Stimulated activated CD8-positive, alpha-beta memory T cell treated with anti-CD3 and anti-CD28 coated beads, Interleukin-12 subunit alpha, Interleukin-12 subunit beta, amount 100 ng/mL, for 24 hours (primary cell): ENCODE measurements around the gene ZNRD2.

Source experiments
- DNase-seq: peaks from one replicate; pipeline ENCODE4 v3.0.0-alpha.2; 2020; ENCODE audit errors: extremely low read depth

Gene ZNRD2

DNA sequence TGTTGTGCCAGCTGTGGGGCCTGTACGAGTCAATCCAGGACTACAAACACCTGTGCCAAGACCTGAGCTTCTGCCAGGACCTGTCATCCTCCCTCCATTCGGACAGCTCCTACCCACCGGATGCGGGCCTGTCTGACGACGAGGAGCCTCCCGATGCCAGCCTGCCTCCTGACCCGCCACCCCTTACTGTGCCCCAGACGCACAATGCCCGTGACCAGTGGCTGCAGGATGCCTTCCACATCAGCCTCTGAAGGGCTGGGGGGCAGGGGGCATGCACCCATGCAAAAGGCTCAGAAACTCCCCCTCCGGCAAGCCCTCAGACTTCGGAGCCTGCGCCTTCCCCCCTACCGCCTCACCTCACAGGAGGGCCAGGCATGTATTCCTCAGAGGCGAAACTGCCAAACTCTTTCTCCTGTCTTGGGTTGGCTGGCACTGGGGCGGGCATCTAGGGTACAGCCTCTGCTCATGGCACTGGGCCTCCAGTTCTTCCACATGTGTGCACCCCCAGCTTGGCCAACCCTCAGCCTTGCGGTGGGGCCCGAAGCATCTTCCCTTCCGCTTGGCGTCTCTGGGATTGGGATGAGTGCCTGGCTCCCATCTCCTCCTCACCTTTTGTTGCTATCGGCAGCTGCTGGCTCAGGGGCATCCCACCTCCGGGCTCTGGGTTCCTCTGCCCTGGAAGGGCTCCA is 3.3 kb downstream of the ZNRD2 start:
- no peak for DNase-seq

DNA sequence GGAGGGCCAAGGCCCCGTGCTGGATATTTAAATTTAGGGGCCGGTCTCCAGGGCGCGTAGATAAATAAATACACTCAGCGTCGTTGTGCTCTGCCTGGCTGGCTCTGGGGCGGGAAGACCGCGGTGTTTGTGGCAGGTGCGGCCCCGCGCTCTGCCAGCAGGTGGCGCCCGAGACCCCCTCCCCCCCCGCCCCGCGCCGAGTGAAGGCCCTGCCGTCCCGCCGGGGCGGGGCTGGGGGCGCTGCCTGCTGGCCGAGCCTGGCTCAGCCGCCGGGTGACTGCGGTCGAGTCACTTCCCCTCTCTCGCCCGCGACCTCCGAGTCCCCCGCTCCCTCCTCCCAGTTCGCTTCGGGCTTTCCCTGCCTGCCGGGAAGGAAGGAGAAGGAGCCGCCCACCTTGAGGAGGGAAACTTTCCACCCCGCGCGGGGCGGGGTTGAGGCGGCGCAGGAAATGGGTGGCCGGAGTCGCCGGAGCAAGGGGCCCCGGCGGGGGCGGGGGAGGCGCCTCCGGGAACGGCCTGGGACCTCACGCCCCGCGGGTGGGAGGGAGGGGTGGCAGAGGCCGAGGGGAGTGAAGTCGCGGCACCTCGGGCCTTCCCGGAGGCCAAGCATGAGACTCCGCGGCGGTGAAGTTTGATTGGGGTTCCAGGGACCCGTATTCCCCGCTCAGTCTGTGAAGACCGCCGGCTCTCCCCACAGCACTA is 4.0 kb downstream of the ZNRD2 start:
- DNase-seq: peak; percentile 76

DNA sequence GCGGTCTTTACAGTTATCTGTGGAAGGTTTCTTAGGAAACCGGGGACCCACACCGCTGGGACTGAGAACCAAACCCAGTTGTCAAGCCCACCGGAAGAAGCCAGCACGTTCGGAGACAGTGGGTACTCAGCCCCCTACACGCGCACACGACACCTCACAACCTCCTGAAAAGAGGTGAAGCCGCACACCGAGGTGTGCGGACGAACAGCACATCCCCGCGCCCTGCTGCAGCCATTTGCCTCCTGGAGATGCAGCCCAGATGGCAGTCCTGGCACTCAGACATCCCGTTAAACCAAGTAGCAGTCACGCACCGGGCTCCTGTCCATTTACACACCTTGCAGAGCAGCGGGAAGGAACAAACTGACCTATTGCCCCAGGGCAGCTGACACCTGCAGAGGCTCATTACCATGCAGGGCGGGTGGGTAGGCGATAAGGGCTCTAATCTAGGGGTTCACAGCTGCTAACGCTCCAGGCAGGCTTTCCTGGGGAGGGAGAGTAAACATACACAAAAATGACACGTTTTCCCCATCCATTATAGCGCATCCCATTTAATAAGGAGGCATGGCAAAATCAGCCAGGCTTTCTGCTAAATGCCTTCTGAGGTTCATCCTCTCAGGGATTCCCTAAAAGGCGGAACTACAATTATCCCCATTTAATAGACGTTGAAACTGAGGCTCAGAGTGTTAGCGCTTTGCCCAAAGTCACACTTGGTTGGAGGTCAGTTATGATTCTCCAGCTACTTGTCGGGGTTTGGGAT is 4.7 kb downstream of the ZNRD2 start:
- no peak for DNase-seq

DNA sequence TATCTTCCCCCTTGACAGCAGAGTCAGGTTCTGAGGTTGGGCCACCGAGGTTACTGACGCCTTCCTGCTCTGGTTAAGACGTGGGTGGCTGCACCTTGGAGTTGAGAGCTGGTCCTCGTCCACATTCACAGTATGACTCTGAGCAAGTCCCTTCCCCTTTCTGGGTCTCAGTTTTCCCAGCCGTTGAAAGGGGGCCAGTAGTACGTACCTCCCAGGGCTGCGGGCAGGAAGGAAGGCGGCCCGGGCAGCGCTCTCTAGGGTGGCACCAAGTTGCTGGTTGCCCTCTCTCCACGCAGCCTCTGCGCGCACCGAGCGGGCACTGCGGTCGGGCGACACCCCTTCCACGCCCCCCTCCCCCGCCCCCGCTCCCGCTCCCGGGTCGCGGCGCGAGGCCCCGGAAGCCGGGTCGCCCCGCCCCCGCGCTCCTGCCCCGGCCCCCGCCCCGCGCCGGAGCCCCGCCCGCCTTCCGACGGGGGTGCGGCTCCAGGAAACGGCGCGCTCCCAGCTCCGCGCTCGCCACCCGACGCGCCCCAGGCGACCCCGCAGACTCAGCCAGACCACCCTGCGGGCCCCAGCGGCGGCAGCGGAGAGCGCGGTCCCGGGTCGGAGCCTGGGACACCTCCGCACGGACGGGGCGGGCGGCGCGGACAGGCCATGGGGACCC is 5.4 kb downstream of the ZNRD2 start, which contains the start of gene EHBP1L1:
Gene EHBP1L1 (plus strand): TSS at position 486 of the 664 bp plus-strand sequence. CDS start 250 bp downstream, outside the sequence.
- no peak for DNase-seq

DNA sequence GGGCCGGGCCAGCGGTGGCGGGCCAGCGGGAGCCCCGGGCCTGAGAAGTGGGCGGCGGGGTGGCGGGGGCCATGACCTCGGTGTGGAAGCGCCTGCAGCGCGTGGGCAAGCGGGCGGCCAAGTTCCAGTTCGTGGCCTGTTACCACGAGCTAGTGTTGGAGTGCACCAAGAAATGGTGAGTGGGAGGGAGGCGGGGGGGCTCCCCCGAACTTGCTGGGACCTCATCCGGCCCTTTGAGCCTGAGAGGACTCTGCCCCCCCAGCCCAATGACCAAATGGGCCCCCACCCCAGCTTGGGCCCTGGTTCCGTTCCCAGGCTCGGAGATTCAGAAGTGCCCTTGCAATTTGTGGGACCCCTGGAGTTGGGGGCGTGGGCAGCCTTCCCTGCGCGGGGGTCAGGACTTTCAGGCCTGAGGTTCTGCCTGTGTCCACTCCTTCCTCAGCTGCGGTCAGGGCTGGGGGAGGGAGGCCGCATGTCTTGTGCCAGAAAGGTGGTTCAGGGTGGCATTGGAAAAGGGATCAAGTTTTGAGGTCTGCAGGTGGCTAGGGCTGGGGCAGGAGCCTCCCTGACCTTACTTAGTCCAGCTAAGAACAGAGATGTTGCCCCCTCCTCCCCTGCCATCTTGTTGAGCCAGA is 6.1 kb downstream of the ZNRD2 start:
- DNase-seq: no peak

DNA sequence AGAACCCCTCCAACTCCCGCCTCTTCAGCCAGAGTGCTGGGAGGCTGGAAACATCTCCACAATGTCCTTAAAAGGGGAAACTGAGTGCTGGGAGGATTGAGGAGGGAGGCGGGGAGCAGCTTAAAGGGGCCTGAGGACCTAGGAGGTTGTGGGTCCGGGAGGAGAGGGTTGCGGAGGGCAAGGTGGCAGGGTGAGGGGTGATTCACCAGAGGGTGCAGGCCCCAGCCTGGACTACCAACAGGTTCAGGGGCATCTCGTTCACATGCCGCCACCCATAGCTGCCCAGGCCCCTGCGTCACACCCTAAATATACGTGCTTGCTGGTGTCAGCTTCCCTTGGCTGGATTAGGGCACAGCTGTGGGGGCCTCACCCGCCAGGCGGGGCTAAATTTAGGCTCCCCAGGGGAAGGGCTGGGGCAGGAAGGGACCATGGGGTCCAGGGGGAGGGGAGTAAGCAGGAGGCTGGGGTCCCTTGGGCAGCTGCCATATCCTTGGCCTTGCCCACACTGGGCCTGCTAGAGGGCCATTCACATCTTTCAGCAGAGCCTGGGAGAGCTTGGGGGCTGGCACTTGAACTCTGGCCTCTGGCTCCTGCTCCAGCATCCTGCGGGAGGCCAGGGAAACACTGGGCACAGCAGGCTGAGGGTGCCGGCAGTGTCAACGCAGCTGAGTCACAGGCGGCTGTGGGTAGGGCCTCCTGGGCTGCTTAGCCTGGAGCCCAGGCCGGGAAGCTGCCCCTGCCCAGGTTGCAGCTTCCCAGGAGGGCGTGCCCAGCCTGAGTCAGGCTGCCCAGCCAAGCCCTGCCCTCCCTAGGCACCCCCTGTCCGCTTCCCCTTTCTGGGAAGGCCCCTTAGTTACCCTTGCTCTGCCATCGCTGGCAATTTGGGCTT is 6.8 kb downstream of the ZNRD2 start:
- DNase-seq: no peak

DNA sequence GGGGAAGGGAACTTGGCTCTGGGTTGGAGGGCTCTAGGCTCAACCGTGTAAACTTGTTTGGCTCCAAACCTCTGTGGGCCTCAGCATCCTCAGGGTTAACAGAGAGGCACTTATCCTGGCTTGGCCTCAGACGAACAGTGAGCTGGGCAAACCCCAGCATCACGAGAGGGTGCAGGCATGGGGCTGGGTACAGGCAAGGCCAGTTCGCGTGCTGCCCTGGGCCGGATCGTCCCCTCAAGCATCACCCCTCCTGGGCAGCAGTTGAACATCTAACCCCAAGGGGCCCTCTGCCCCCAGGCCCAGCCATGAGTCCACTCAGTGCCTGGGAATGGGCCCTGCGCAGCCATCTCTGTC is 7.5 kb downstream of the ZNRD2 start:
- DNase-seq: no peak

DNA sequence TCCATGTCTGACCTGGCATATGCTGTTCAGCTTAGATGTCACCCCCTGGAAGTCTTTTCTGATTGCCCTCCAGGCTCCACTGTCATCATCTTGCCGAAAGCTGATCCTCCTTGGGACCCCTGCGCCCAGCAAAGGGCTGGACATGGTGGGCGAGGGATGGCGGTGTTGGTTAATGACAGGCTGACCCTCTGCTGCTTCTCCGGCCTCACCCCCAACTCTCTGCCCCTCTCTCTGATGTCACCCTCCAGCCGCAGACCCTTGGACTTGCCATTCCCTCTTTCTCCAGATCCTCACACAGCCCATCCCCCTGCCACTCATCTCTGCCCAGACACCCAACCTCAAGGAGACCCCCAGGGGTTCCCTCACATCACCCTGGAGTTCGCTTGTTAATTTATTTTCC is 7.9 kb downstream of the ZNRD2 start:
- no peak for DNase-seq

DNA sequence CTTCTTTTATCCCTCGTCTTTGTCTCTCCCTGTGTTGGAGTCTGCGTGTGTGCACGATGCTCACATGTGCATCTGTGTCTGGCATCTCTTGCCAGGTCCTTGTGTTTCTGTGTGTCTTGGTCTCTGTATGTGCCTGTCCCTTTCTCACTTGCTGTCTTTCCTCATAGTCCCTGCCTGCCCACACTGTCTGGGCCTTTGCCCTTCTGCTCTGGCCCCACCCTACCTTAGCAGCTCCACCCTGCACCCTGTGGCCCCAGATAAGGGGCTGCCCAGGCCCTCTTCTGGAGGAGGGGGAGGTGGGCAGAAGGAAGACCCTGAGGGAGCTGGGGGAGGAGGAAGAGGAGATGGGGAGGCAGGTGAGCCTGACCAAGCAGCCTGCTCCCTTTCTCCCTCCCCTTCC is 8.4 kb downstream of the ZNRD2 start:
- DNase-seq: no peak

DNA sequence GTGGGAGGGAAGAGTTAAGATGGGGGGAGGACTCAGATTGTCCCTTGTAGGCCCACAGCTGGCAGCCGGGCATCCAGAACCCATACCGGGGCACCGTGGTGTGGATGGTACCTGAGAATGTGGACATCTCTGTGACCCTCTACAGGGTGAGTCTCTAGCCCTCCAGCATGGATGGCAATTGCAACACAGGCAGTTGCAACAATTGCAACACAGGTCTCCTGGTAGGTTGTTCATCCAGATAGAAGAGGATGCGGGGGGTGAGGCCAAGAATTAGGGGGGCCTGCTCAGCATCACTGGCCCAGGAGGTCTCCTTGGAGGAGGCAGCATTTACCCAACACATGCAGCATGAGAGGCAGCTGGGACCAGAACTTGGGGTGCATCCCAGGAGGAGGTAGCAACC is 9.0 kb downstream of the ZNRD2 start:
- DNase-seq: no peak

DNA sequence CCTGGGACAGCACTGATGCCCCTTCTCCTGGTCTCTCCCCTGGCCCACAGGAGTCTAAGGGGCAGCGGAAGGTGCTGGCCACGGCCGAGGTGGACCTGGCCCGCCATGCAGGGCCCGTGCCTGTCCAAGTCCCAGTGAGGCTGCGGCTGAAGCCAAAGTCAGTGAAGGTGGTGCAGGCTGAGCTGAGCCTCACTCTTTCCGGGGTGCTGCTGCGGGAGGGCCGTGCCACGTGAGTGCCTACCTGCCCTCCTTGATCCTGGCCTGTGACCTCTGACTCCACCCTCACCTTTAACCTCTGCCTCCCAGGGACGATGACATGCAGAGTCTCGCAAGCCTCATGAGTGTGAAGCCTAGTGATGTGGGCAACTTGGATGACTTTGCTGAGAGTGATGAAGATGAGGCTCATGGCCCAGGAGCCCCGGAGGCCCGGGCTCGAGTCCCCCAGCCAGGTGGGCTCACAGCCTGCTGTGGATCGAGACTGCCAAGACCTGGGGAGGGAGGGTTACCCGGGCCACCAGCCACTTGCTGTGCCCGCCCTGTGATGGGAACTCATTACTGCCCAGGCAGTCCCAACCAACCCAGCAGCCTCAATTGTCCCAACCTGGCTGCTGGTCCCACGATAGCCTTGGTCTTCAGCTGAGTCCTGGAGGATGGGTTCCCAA is 9.9 kb downstream of the ZNRD2 start:
- DNase-seq: no peak

DNA sequence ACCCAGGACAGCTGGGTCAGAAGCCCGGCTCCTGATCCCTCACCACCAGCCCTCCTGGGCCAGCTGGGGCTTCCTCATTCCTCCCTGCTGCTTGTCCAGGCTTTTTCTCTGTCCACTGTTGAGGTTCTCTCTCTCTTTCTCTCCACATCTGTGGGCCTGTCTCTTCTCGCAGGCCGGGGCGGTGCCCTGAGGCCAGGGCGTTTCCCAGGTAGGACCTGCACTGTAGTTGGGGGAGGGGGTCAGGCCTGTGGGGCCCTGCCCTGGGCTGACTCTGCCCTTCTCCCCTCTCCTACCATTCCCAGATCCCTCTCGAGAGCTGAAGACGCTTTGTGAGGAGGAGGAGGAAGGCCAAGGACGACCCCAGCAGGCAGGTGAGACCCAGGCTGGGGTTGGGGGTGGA is 10.5 kb downstream of the ZNRD2 start:
- DNase-seq: no peak

DNA sequence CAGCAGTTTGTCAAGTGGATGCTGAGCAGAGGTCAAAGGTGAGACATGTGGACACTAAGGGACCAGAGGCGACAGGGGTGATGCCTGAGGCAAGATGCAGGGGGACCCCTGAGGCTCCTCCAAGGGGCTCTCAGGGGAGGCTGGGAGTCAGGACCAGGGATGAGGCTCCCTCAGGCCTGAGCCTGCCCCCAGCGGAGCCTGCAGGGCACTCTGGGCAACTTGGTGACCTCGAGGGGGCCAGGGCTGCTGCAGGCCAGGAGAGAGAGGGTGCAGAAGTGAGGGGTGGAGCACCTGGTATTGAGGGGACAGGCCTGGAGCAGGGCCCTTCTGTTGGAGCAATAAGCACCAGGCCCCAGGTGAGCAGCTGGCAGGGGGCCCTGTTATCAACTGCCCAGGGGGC is 11.7 kb downstream of the ZNRD2 start:
- DNase-seq: no peak

DNA sequence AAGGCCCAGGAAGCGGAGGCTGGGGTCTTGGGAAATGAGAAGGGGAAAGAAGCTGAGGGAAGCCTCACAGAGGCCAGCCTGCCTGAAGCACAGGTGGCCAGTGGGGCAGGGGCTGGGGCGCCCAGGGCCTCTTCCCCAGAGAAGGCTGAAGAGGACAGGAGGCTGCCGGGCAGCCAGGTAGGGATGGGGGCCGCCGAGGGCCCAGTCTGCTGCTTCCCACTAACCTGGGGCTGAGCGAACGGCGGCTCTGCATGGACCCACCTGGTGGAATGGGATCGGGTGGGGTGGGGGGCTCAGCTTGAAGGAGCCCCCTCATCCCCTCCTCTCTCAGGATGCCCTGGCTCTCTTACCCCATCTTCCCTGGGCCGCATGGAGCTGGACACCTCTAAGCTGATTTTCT is 13.3 kb downstream of the ZNRD2 start:
- DNase-seq: no peak

DNA sequence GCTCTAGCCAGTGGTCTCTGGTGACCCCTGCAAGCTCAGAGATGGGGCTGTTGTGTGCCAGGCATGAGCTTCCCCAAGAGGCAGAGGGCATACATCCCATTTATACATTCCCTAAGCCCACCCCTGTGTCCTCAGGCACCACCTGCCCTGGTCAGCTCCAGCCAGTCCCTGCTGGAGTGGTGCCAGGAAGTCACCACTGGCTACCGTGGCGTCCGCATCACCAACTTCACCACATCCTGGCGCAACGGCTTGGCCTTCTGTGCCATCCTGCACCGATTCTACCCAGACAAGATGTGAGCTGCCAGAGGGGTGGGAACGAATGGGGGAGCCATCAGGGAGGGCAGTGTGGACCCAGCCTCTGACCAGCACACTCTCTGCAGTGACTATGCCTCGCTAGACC is 13.8 kb downstream of the ZNRD2 start:
- DNase-seq: no peak

DNA sequence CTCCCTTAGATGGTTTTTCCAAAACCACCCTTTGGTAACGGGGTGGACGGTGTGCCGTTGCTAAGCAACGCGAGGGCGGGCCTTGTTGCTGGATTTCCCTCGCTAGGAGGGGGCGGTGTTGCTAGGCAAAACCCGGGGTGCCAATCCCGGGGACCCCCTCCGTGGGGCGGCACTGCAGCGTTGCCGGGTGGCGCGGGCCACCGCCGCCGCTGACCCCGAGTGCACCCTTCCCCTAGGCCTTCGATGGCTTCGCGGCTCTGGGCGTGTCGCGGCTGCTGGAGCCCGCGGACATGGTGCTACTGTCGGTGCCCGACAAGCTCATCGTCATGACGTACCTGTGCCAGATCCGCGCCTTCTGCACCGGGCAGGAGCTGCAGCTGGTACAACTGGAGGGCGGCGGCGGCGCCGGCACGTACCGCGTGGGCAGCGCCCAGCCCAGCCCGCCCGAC is 14.5 kb downstream of the ZNRD2 start:
- no peak for DNase-seq

DNA sequence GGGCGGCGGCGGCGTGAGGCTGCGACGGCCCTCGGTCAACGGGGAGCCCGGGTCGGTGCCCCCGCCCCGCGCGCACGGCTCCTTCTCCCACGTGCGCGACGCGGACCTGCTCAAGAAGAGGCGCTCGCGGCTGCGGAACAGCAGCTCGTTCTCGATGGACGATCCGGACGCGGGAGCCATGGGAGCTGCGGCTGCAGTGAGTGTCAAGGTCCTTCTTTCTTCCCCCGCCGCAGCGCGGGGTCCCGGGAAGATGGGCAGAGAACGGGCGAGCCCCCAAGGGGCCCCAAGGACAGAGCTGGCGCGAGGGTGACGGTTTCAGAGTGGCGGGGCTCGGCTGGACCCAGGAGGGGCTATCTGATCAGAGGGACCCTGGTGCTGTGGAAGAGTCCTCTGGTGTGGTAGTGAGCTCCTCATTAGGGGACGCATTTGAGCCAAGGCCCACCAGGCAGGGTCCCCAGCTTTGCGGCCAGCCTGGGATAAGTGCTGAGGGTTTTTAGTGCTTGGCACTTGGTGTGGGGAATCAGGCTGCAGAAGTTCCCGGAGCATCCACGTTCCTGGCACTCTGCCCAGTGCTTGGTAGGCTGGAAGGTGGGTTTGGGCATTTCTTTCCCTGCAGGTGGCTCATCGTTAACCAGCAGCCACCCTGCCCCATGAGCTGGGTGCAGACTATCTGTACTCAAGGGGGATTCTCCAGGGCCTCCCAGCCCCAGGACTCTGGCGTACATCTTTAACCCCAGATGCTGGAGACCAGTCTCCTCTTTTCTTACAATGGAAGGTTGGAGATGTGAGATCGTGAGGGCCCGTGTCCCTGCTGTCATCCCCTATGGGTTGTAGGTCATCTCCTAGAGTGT is 15.3 kb downstream of the ZNRD2 start:
- no peak for DNase-seq

DNA sequence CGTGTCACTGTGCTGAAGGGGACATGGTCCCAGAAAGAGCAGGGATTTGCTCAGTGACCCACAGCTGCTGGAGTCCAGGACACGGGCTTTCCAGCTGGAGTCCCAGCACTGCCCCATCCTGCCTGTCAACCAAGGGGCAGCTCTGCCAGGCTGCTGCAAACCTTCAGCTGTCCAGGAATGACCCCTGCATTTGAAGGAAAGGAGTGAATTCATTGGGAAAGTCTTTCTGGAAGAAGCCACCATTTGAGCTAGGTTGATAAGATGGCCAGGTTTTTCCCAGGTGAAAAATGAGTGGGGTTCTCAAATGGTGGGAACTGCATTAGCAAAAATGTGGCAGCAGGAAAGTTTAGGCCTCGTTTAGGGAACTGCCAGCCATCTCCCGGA is 16.0 kb downstream of the ZNRD2 start:
- DNase-seq: no peak

DNA sequence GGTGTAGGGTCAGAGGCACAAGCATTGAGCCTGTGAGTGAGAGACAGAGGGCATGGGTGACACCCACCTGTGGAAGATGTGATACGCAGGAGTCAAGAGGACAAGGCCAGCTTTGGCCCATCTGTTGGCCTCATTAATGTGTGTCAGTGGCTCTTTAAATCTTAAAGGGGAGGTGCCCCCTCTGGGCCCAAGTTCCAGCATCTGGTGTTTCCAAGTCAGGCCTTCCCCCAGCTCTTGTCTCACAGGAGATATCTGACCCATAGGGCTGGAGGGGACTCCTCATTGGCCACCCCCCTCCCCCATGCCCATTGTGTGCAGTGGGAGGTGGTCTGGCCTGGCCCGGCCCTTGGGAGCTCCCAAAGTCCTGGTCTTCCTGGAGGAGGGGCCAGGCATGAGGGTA is 16.4 kb downstream of the ZNRD2 start:
- DNase-seq: no peak
